MM.1S (cell line): Measurements from ENCODE around the gene PAEP.

ENCODE experiments used
- DNase-seq: peaks from one replicate; pipeline ENCODE4 v3.0.0-alpha.2; 2015
- H2AFZ ChIP-seq: fragments of 300-600 bp; sonication (generic); 2 replicates; pipeline ENCODE4 v1.6.0; 2016; ENCODE audit warnings: antibody characterized with exemption, low read length
- H3F3A ChIP-seq: fragments of 300-600 bp; sonication (generic); 2 replicates; pipeline ENCODE4 v1.6.1; 2016; ENCODE audit warnings: mild to moderate bottlenecking, antibody characterized with exemption, low read length, moderate library complexity, mixed read lengths; ENCODE audit not compliant: insufficient read depth
- H3K27ac ChIP-seq: fragments of 300-600 bp; sonication (generic); 2 replicates; pipeline ENCODE4 v1.5.1; 2016; ENCODE audit warnings: mild to moderate bottlenecking, low read length
- H3K27me3 ChIP-seq: fragments of 300-600 bp; sonication (generic); replicated peaks from 2 replicates; pipeline ENCODE4 v1.6.0; 2016; ENCODE audit warnings: low read length; ENCODE audit not compliant: insufficient read depth
- H3K36me3 ChIP-seq: fragments of 300-600 bp; sonication (generic); replicated peaks from 2 replicates; pipeline ENCODE4 v1.6.1; 2016; ENCODE audit warnings: mild to moderate bottlenecking, low read length, mixed read lengths; ENCODE audit not compliant: insufficient read depth
- H3K4me1 ChIP-seq: fragments of 300-600 bp; sonication (generic); 2 replicates; pipeline ENCODE4 v1.6.1; 2016; ENCODE audit warnings: low read length, mixed read lengths
- H3K4me2 ChIP-seq: fragments of 300-600 bp; sonication (generic); 2 replicates; pipeline ENCODE4 v1.6.0; 2016; ENCODE audit warnings: low read depth, low read length
- H3K4me3 ChIP-seq: fragments of 300-600 bp; sonication (generic); 2 replicates; pipeline ENCODE4 v1.5.1; 2016; ENCODE audit warnings: low read length, mixed read lengths
- H3K79me2 ChIP-seq: fragments of 300-600 bp; sonication (generic); 2 replicates; pipeline ENCODE4 v1.6.1; 2016; ENCODE audit warnings: mixed run types, low read length, mixed read lengths
- H3K9ac ChIP-seq: fragments of 300-600 bp; sonication (generic); 2 replicates; pipeline ENCODE4 v1.6.1; 2016; ENCODE audit warnings: low read length, mixed read lengths
- H3K9me2 ChIP-seq: fragments of 300-600 bp; sonication (generic); replicated peaks from 2 replicates; pipeline ENCODE4 v1.6.1; 2016; ENCODE audit warnings: mild to moderate bottlenecking, low read length, mixed read lengths; ENCODE audit not compliant: insufficient read depth
- H3K9me3 ChIP-seq: fragments of 300-600 bp; sonication (generic); replicated peaks from 2 replicates; pipeline ENCODE4 v1.6.1; 2016; ENCODE audit warnings: mild to moderate bottlenecking, low read length, mixed read lengths; ENCODE audit not compliant: insufficient read depth
- H4K20me1 ChIP-seq: fragments of 300-600 bp; sonication (generic); 2 replicates; pipeline ENCODE4 v1.6.1; 2016; ENCODE audit warnings: mild to moderate bottlenecking, low read length, moderate library complexity, mixed read lengths; ENCODE audit not compliant: insufficient read depth
- EZH2 ChIP-seq: fragments of 300-600 bp; sonication (generic); optimal IDR thresholded peaks from 2 replicates; pipeline ENCODE3; 2017; ENCODE audit warnings: low read depth, mild to moderate bottlenecking, antibody characterized with exemption, low read length, mixed read lengths
- EZH2phosphoT487 ChIP-seq: fragments of 300-600 bp; sonication (generic); IDR thresholded peaks from 2 replicates; pipeline ENCODE4 v1.6.1; 2018; ENCODE audit warnings: antibody characterized with exemption, low read length
- TF ChIP-seq, protein P1 (sequence below): fragments of 300-600 bp; sonication (generic); IDR thresholded peaks from 2 replicates; pipeline ENCODE4 v1.5.1; 2016; ENCODE audit warnings: antibody characterized with exemption, low read length, mixed read lengths

PAEP gene

DNA sequence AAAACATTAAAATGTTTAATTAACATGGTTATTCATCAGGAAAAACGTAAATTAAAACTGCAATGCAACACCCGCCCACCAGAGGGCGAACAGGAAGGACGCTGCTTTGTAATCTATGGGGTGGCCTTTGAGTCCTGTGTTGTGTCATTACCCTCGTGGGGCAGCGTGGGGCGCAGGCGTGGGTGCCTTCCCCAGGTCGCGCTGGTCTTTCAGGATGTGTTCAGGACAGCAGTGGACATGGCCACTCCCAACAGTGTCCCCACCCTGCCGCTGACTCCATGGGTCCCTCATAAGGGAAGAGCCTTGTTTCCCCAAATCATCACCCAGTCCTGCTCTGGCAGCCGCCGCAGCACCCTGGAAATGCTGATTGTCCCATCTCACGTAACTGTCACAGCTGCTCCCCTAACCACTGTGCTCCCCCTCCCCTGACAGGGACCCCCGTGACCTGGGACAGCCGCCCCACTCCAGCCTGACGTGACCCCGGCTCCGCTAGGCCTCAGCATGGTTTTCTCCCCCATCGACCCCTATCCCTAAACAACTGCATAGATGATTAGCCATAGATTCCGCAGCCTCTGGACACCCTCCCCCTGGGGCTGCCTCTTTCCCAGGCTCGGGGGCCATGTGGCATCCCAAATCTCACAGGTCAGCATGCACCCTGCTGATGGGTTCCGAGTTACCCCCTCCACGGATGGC is 41.4 kb downstream of the PAEP start:
- Histone ChIP-seq H2AFZ (peak overlapping the region; percentile 22; the same call in 1 of the 2 replicates), H3K36me3 (no peaks in the 10 kb centered on the region), H3K9me2 (no peaks in the 10 kb centered on the region), H3K27me3 (peaks cover 24% of the 10 kb centered on the region; the same call in 1 of the 2 replicates), H3F3A (no peaks in the 10 kb centered on the region), H3K9me3 (no peaks in the 10 kb centered on the region), H3K79me2 (no peaks in the 10 kb centered on the region), H3K27ac (no peak overlapping the region), H3K9ac (no peak overlapping the region), H4K20me1 (no peaks in the 10 kb centered on the region), H3K4me1 (no peaks in the 10 kb centered on the region), H3K4me2 (no peak overlapping the region), H3K4me3 (no peak overlapping the region)
- peak; percentile 64 for DNase-seq
- TF ChIP-seq, protein P1, sequence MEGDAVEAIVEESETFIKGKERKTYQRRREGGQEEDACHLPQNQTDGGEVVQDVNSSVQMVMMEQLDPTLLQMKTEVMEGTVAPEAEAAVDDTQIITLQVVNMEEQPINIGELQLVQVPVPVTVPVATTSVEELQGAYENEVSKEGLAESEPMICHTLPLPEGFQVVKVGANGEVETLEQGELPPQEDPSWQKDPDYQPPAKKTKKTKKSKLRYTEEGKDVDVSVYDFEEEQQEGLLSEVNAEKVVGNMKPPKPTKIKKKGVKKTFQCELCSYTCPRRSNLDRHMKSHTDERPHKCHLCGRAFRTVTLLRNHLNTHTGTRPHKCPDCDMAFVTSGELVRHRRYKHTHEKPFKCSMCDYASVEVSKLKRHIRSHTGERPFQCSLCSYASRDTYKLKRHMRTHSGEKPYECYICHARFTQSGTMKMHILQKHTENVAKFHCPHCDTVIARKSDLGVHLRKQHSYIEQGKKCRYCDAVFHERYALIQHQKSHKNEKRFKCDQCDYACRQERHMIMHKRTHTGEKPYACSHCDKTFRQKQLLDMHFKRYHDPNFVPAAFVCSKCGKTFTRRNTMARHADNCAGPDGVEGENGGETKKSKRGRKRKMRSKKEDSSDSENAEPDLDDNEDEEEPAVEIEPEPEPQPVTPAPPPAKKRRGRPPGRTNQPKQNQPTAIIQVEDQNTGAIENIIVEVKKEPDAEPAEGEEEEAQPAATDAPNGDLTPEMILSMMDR = peak; percentile 68
- TF ChIP-seq EZH2phosphoT487 = no peak

GRCh38 chr9:135604437-135605237 is 43.1 kb downstream of the PAEP start:
- H3K9me2 ChIP-seq = no peaks in the 10 kb centered on the region
- H3K4me2 ChIP-seq = no peak overlapping the region; the same call in 1 of the 2 replicates
- no peaks in the 10 kb centered on the region for H3K4me1 ChIP-seq
- no peaks in the 10 kb centered on the region for H3K9me3 ChIP-seq
- H3K9ac ChIP-seq = no peak overlapping the region
- no peaks in the 10 kb centered on the region for H3K79me2 ChIP-seq
- H3K27me3 ChIP-seq = peaks cover 38% of the 10 kb centered on the region
- H4K20me1 ChIP-seq = no peaks in the 10 kb centered on the region
- no peak overlapping the region for H2AFZ ChIP-seq
- no peaks in the 10 kb centered on the region for H3K36me3 ChIP-seq
- no peak overlapping the region for H3K4me3 ChIP-seq
- no peak overlapping the region for H3K27ac ChIP-seq
- TF ChIP-seq, protein P1 = no peak
- no peak for TF ChIP-seq EZH2phosphoT487
- TF ChIP-seq EZH2 = no peak
- no peaks in the 10 kb centered on the region for H3F3A ChIP-seq
- no peak for DNase-seq

DNA sequence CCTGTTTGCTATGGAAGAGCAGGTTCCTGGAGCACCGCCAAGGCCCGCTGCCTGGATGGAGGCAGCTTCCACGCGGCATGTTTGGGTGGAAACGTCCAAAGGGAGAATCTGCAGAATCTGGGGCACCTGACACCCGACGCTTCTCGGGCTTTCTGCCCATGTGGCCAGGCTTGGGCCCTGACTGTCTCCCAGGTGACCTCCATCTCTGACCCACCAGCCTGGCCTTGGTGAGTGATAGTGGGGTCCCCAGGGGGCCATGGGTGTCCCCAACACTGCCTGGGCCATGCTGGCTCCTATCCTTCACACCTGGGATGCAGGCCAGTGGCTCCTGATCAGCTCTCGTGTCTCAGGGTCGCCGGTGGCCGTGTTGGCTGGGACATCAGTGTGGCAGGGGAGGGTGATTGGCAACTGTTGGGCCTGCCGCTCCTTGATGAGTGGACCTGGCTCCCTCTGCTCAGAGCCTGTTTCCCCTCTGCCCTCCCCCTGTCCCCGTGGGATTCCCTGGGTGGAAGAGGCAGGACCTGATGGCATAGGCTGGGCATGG is 43.8 kb downstream of the PAEP start:
- Histone ChIP-seq H3K4me3 (no peak overlapping the region), H3K9me3 (no peaks in the 10 kb centered on the region), H3K36me3 (no peaks in the 10 kb centered on the region), H3K4me2 (no peak overlapping the region), H3K9me2 (no peaks in the 10 kb centered on the region), H3K4me1 (no peaks in the 10 kb centered on the region), H3K79me2 (no peaks in the 10 kb centered on the region), H4K20me1 (no peaks in the 10 kb centered on the region), H3K27me3 (peaks cover 38% of the 10 kb centered on the region), H2AFZ (no peak overlapping the region), H3K27ac (no peak overlapping the region), H3K9ac (no peak overlapping the region), H3F3A (no peaks in the 10 kb centered on the region)
- DNase-seq = no peak
- no peak for TF ChIP-seq EZH2
- TF ChIP-seq, protein P1 = no peak
- TF ChIP-seq EZH2phosphoT487 = no peak
